Mesothelial cell of epicardium (in vitro differentiated cells): ENCODE data around the gene ANXA8. TPM values are rescaled to one million over a fixed set of nuclear protein-coding genes. Genes with fewer than 3 reads are reported as not detected.

Source experiments
- DNase-seq, 2 experiments: peaks; one replicate each; pipeline ENCODE4 v3.0.0; 2021; ENCODE audit warnings: low spot score in 2 of 2; ENCODE audit not compliant: unreplicated experiment in 2 of 2
- H3K27ac Mint-ChIP-seq: 2 replicates; pipeline ENCODE4 v1.8.0; 2021; ENCODE audit warnings: mixed read lengths
- H3K27me3 Mint-ChIP-seq: 2 replicates; pipeline ENCODE4 v1.8.0; 2021; ENCODE audit warnings: low read depth, mixed read lengths
- H3K36me3 Mint-ChIP-seq: 2 replicates; pipeline ENCODE4 v1.8.0; 2021; ENCODE audit warnings: mixed read lengths
- H3K4me1 Mint-ChIP-seq: 2 replicates; pipeline ENCODE4 v1.8.0; 2021; ENCODE audit warnings: mixed read lengths
- H3K4me3 Mint-ChIP-seq: 2 replicates; pipeline ENCODE4 v1.8.0; 2021; ENCODE audit warnings: mild to moderate bottlenecking, moderate library complexity, mixed read lengths
- H3K9me3 Mint-ChIP-seq: 2 replicates; pipeline ENCODE4 v1.8.0; 2021; ENCODE audit warnings: mixed read lengths
- CTCF ChIP-seq: fragments of 200-600 bp; sonication (generic); IDR thresholded peaks from one replicate; pipeline ENCODE4 v1.5.0; 2021; ENCODE audit warnings: antibody characterized with exemption; ENCODE audit not compliant: unreplicated experiment
- total RNA-seq: library from RNA; stranded (reverse); gene quantifications from 3 replicates; pipeline ENCODE4 v1.2.1, GENCODE V29; 2021

The ANXA8 gene
- total RNA-seq, 1 donor from 2014 or later = 2.8 TPM

- Mint-ChIP-seq H3K9me3 (peaks cover 16% of the 10 kb centered on the region), H3K4me3 (no peak overlapping the region), H3K27me3 (no peaks in the 10 kb centered on the region), H3K27ac (no peak overlapping the region), H3K36me3 (no peaks in the 10 kb centered on the region), H3K4me1 (peaks cover under 1% of the 10 kb centered on the region)
- no peak for DNase-seq
- TF ChIP-seq CTCF = no peak
Measured at GRCh38 chr10:47447209-47447608, 36.7 kb downstream of the ANXA8 start.

- H3K9me3 Mint-ChIP-seq = peaks cover 16% of the 10 kb centered on the region
- no peak overlapping the region for H3K27ac Mint-ChIP-seq
- H3K27me3 Mint-ChIP-seq = peaks cover 2% of the 10 kb centered on the region
- no peak for TF ChIP-seq CTCF
- no peaks in the 10 kb centered on the region for H3K4me1 Mint-ChIP-seq
- no peak overlapping the region for H3K4me3 Mint-ChIP-seq
- DNase-seq = no peak
- no peaks in the 10 kb centered on the region for H3K36me3 Mint-ChIP-seq
Measured at GRCh38 chr10:47445720-47446119, 38.2 kb downstream of the ANXA8 start.

GRCh38 chr10:47444047-47444446, 39.9 kb downstream of the ANXA8 start:
- no peak for TF ChIP-seq CTCF
- no peak overlapping the region for H3K27ac Mint-ChIP-seq
- peaks cover 2% of the 10 kb centered on the region for H3K27me3 Mint-ChIP-seq
- no peaks in the 10 kb centered on the region for H3K4me1 Mint-ChIP-seq
- no peak overlapping the region for H3K4me3 Mint-ChIP-seq
- DNase-seq = no peak
- H3K9me3 Mint-ChIP-seq = peaks cover 16% of the 10 kb centered on the region
- H3K36me3 Mint-ChIP-seq = no peaks in the 10 kb centered on the region

- H3K36me3 Mint-ChIP-seq = no peaks in the 10 kb centered on the region
- H3K9me3 Mint-ChIP-seq = peaks cover 16% of the 10 kb centered on the region
- H3K4me1 Mint-ChIP-seq = no peaks in the 10 kb centered on the region
- H3K27me3 Mint-ChIP-seq = peaks cover 4% of the 10 kb centered on the region
- H3K27ac Mint-ChIP-seq = no peak overlapping the region
- H3K4me3 Mint-ChIP-seq = no peak overlapping the region
- TF ChIP-seq CTCF = no peak
- no peak for DNase-seq
Measured at GRCh38 chr10:47443145-47443544, 40.8 kb downstream of the ANXA8 start.

- DNase-seq = no peak
- Mint-ChIP-seq H3K27me3 (peaks cover 4% of the 10 kb centered on the region), H3K36me3 (no peaks in the 10 kb centered on the region), H3K27ac (no peak overlapping the region), H3K4me1 (no peaks in the 10 kb centered on the region), H3K4me3 (no peak overlapping the region), H3K9me3 (peaks cover 16% of the 10 kb centered on the region)
- no peak for TF ChIP-seq CTCF
Measured at GRCh38 chr10:47442351-47442750, 41.6 kb downstream of the ANXA8 start.

GRCh38 chr10:47441938-47442337, 42.0 kb downstream of the ANXA8 start:
- no peaks in the 10 kb centered on the region for H3K4me1 Mint-ChIP-seq
- no peaks in the 10 kb centered on the region for H3K36me3 Mint-ChIP-seq
- DNase-seq = no peak
- peaks cover 4% of the 10 kb centered on the region for H3K27me3 Mint-ChIP-seq
- H3K4me3 Mint-ChIP-seq = no peak overlapping the region
- H3K9me3 Mint-ChIP-seq = peaks cover 17% of the 10 kb centered on the region
- H3K27ac Mint-ChIP-seq = no peak overlapping the region
- TF ChIP-seq CTCF = no peak
